ENCODE data around the gene CFAP300. TPM values are rescaled to one million over a fixed set of nuclear protein-coding genes. Genes with fewer than 3 reads are reported as not detected.
A peak's percentile ranks its signal among the peaks of the same experiment; 100 is the strongest.

CFAP300 gene
- total and polyA plus RNA-seq, 10 donors = 0.11 to 0.26 (median 0.21) TPM; not detected in 7

DNA sequence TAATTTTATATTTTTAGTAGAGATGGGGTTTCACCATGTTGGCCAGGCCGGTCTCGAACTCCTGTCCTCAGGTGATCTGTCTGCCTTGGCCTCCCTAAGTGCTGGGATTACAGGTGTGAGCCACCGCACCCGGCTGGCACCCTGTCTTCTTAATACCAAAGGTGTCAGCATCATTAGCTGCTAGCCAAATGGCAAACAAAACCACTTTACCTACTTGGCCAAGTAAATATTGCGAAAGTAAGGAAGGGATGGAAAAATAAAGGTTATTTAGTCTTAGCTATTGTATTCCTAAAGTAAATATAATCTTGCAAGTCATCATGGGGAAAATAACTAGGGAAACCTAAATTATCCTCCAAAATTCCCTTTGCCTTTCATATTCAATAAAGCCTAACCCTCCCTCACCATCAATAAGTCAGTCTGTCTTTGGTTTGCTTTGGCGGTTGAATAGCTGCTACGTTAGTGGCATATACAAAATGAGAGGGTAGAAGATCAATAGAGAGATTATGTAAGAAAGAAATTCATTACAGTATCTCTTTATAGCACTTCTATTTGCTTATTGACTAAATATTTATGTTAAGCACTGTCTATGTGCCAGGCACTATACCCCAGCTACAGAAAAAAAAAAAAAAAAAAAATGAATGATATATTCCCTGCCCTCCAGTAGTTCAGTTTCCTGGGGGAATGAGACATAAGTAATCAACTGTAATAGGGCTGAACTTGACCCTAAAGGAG is 40.2 kb upstream of the CFAP300 start:
- no peak for DNase-seq
- 92 to 96% (median 94%) methylated on average over 7 of the region's 7 CpGs for WGBS, 5 donors
- no peak overlapping the region for H3K27ac ChIP-seq

DNA sequence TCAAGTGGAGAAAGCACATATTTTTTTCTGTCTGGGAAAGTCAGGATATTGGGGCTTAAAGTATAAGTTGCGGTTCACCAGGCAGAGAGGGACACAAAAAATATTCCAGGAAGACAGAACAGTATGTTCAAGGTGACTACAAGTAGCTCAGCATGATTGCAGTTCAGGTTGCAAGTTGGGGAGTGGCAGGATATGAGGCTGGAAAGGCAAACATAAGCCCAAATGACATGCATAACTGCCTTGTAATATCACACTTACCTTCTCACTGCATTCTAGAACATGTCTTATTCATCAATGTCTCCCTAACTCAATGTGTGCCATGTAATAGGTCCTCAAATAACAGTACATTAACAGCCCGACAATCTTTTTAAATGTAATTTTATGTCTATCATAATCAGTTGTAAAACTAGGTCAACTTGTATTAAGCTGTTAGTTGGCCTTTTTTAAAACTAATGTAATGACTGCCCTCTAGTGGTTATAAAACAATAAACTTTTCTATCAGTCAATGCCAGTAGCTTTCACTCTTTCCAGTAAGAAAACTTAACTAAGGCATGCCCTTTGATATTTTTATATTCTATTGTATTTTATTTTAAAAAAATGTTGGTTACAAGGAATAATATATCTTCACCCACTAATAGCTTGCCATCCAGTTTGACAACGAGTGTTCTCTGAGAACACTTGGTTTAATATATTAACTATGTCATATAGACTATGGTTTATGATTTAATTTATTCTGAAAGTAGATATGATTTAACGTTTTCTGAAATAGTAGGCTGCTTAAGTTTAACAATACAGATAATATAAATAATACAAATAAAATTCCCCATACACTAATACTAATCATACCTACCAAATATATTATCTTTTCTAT is 39.4 kb upstream of the CFAP300 start:
- no peak overlapping the region for H3K27ac ChIP-seq
- no peak for DNase-seq
- 17 to 27% (median 25%) methylated on average over 4 of the region's 4 CpGs for WGBS, 5 donors
- intact Hi-C loops (cut with DNase I; ENCODE audit: low total_unique reads) = loop anchor here (2.0 kb wide), 1 partner anchor 145 kb away; no protein-coding TSS in a partner anchor
- peaks cover 0 to 11% (median 0%) of the 10 kb centered on the region in 7 donors for H3K27me3 ChIP-seq (replicated peaks in 1 of 7)
- H3K4me1 ChIP-seq = peaks cover 0 to 6% (median 1%) of the 10 kb centered on the region in 6 donors
- TF ChIP-seq POLR2AphosphoS5 (IDR thresholded peaks at IDR 0.05) (no peak), POLR2A (IDR thresholded peaks at IDR 0.05) (no peak)
- TF ChIP-seq, protein P1, sequence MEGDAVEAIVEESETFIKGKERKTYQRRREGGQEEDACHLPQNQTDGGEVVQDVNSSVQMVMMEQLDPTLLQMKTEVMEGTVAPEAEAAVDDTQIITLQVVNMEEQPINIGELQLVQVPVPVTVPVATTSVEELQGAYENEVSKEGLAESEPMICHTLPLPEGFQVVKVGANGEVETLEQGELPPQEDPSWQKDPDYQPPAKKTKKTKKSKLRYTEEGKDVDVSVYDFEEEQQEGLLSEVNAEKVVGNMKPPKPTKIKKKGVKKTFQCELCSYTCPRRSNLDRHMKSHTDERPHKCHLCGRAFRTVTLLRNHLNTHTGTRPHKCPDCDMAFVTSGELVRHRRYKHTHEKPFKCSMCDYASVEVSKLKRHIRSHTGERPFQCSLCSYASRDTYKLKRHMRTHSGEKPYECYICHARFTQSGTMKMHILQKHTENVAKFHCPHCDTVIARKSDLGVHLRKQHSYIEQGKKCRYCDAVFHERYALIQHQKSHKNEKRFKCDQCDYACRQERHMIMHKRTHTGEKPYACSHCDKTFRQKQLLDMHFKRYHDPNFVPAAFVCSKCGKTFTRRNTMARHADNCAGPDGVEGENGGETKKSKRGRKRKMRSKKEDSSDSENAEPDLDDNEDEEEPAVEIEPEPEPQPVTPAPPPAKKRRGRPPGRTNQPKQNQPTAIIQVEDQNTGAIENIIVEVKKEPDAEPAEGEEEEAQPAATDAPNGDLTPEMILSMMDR (IDR thresholded peaks at IDR 0.05 in 8 of 11, conservative IDR thresholded peaks at IDR 0.05 in 3 of 11) = peak; percentile 15 to 70 (median 50)
- H3K4me3 ChIP-seq = no peak overlapping the region
- no peaks in the 10 kb centered on the region for H3K36me3 ChIP-seq
- no peaks in the 10 kb centered on the region for H3K9me3 ChIP-seq

More for the DNA sequence above, 40.2 kb upstream of the CFAP300 start:
- Histone ChIP-seq H3K27me3 (replicated peaks in 1 of 7) (peaks cover 0 to 3% (median 0%) of the 10 kb centered on the region in 7 donors), H3K4me3 (no peak overlapping the region), H3K9me3 (no peaks in the 10 kb centered on the region), H3K4me1 (peaks cover 0 to 6% (median 1%) of the 10 kb centered on the region in 6 donors), H3K36me3 (no peaks in the 10 kb centered on the region)
- intact Hi-C loops (cut with DNase I; ENCODE audit: low total_unique reads) = loop anchor here (2.0 kb wide), 1 partner anchor 144 kb away; no protein-coding TSS in a partner anchor
- TF ChIP-seq POLR2AphosphoS5 (IDR thresholded peaks at IDR 0.05) = no peak
- TF ChIP-seq, protein P1 (IDR thresholded peaks at IDR 0.05 in 8 of 11, conservative IDR thresholded peaks at IDR 0.05 in 3 of 11) = no peak
- TF ChIP-seq POLR2A (IDR thresholded peaks at IDR 0.05) = no peak

- peaks cover 0 to 6% (median 1%) of the 10 kb centered on the region in 6 donors for H3K4me1 ChIP-seq
- no peak for DNase-seq
- intact Hi-C loops (cut with DNase I; ENCODE audit: low total_unique reads) = no loop called here
- no peak overlapping the region for H3K27ac ChIP-seq
- TF ChIP-seq POLR2A (IDR thresholded peaks at IDR 0.05) (no peak), POLR2AphosphoS5 (IDR thresholded peaks at IDR 0.05) (no peak)
- TF ChIP-seq, protein P1 (IDR thresholded peaks at IDR 0.05 in 8 of 11, conservative IDR thresholded peaks at IDR 0.05 in 3 of 11) = no peak
- no peak overlapping the region for H3K4me3 ChIP-seq
- peaks cover 0 to 11% (median 0%) of the 10 kb centered on the region in 7 donors for H3K27me3 ChIP-seq (replicated peaks in 1 of 7)
- H3K36me3 ChIP-seq = no peaks in the 10 kb centered on the region
- H3K9me3 ChIP-seq = no peaks in the 10 kb centered on the region
- WGBS, 5 donors = 30 to 32% (median 31%) methylated on average over 12 of the region's 12 CpGs
Measured at GRCh38 chr11:102010776-102011494, 36.3 kb upstream of the CFAP300 start.

Measured in spleen (tissue), 11 donors.